ENCODE results near the gene KRT28. TPM values are rescaled to one million over a fixed set of nuclear protein-coding genes. Genes with fewer than 3 reads are reported as not detected.

Gene KRT28
- total RNA-seq = not detected in 3 replicates

- Mint-ChIP-seq H3K9me3 (no peaks in the 10 kb centered on the region), H3K4me3 (no peak within 1 kb of the TSS), H3K27me3 (ENCODE audit: low read depth) (peaks cover 46% of the 10 kb centered on the region), H3K4me1 (peaks cover 2% of the 10 kb centered on the region), H3K36me3 (no peaks in the 10 kb centered on the region), H3K27ac (no peak within 1 kb of the TSS)
- TF ChIP-seq CTCF (IDR thresholded peaks at IDR 0.05; ENCODE audit: unreplicated experiment) = no peak
- DNase-seq (ENCODE audit: low spot score in 2 of 2, unreplicated experiment in 2 of 2) = no peak
These were observed at the start of gene KRT28 for GRCh38 chr17:40799859-40800258. TSS of gene KRT28 (minus strand) at chr17:40799959. CDS start at chr17:40799893, 66 bp downstream.

- no peak for TF ChIP-seq CTCF (IDR thresholded peaks at IDR 0.05; ENCODE audit: unreplicated experiment)
- DNase-seq (ENCODE audit: low spot score in 2 of 2, unreplicated experiment in 2 of 2) = no peak
- peaks cover 20% of the 10 kb centered on the region for H3K27me3 Mint-ChIP-seq (ENCODE audit: low read depth)
- no peak overlapping the region for H3K27ac Mint-ChIP-seq
- H3K4me1 Mint-ChIP-seq = peaks cover 6% of the 10 kb centered on the region
- H3K4me3 Mint-ChIP-seq = no peak overlapping the region
- no peaks in the 10 kb centered on the region for H3K9me3 Mint-ChIP-seq
- no peaks in the 10 kb centered on the region for H3K36me3 Mint-ChIP-seq
These were observed 49.0 kb upstream of the KRT28 start for GRCh38 chr17:40848583-40849235.

GRCh38 chr17:40846515-40847144, 46.9 kb upstream of the KRT28 start:
- no peak for TF ChIP-seq CTCF (IDR thresholded peaks at IDR 0.05; ENCODE audit: unreplicated experiment)
- Mint-ChIP-seq H3K9me3 (no peaks in the 10 kb centered on the region), H3K36me3 (no peaks in the 10 kb centered on the region), H3K4me1 (peaks cover 2% of the 10 kb centered on the region), H3K4me3 (no peak overlapping the region), H3K27me3 (ENCODE audit: low read depth) (peaks cover 30% of the 10 kb centered on the region), H3K27ac (no peak overlapping the region)
- no peak for DNase-seq (ENCODE audit: low spot score in 2 of 2, unreplicated experiment in 2 of 2)

- TF ChIP-seq CTCF (IDR thresholded peaks at IDR 0.05; ENCODE audit: unreplicated experiment) = no peak
- Mint-ChIP-seq H3K9me3 (no peaks in the 10 kb centered on the region), H3K27ac (no peak overlapping the region), H3K4me3 (no peak overlapping the region), H3K27me3 (ENCODE audit: low read depth) (peaks cover 44% of the 10 kb centered on the region), H3K4me1 (peaks cover 6% of the 10 kb centered on the region), H3K36me3 (no peaks in the 10 kb centered on the region)
- DNase-seq (ENCODE audit: low spot score in 2 of 2, unreplicated experiment in 2 of 2) = no peak
These were observed 44.9 kb upstream of the KRT28 start for GRCh38 chr17:40844671-40845107.

GRCh38 chr17:40843242-40843641, 43.5 kb upstream of the KRT28 start:
- no peak for DNase-seq (ENCODE audit: low spot score in 2 of 2, unreplicated experiment in 2 of 2)
- Mint-ChIP-seq H3K36me3 (no peaks in the 10 kb centered on the region), H3K27ac (no peak overlapping the region), H3K4me3 (no peak overlapping the region), H3K4me1 (peaks cover 5% of the 10 kb centered on the region), H3K27me3 (ENCODE audit: low read depth) (peaks cover 47% of the 10 kb centered on the region), H3K9me3 (no peaks in the 10 kb centered on the region)
- no peak for TF ChIP-seq CTCF (IDR thresholded peaks at IDR 0.05; ENCODE audit: unreplicated experiment)
